GM12892 (cell line): Measurements from ENCODE around the gene NOPCHAP1.
A peak's percentile ranks its signal among the peaks of the same experiment; 100 is the strongest.
"Not testable (repeated sequence)": the region's sequence is repeated elsewhere in the genome, so short reads cannot be mapped to it uniquely, and the experiment has no call there.

ENCODE experiments used
- DNase-seq: peaks from one replicate; pipeline ENCODE4 v3.0.0; 2011; ENCODE audit not compliant: insufficient read length
- FAIRE-seq: peaks from 2 replicates; lab custom pipeline; 2011; peaks lifted over from hg19 to GRCh38; lab: Jason Lieb, UNC
- POLR2A ChIP-seq: IDR thresholded peaks from 2 replicates; pipeline ENCODE4 v1.6.1; 2011; ENCODE audit warnings: low read depth, low read length, control low read depth
- POLR2AphosphoS5 ChIP-seq: IDR thresholded peaks from 2 replicates; pipeline ENCODE4 v1.6.1; 2011; ENCODE audit warnings: low read depth, low read length, control low read depth
- TAF1 ChIP-seq: IDR thresholded peaks from 2 replicates; pipeline ENCODE4 v1.6.1; 2011; ENCODE audit warnings: low read depth, mild to moderate bottlenecking, control low read depth, low read length, borderline replicate concordance

NOPCHAP1 gene

DNA sequence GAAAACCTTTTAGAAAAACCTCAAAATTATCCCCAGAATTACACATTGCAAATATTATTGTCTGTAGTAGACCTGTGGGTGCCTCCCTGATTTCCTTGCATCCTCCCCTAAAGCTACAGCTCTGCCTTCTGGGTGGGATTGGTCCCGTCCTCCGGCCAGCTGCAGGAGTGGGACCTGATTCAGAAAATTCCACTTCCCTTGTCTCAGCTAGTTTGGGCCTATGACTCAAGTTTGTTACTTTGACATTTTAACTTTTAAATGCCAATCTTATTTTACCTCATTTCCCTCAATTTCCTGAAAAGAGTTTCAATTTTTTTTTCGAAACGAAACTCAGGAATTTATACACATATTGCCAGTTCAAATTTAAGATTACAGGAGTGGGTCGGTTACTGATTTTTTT lies 14.8 kb upstream of the NOPCHAP1 start:
- TF ChIP-seq TAF1 (no peak), POLR2A (no peak), POLR2AphosphoS5 (no peak)
- no peak for FAIRE-seq
- DNase-seq, result no peak

DNA sequence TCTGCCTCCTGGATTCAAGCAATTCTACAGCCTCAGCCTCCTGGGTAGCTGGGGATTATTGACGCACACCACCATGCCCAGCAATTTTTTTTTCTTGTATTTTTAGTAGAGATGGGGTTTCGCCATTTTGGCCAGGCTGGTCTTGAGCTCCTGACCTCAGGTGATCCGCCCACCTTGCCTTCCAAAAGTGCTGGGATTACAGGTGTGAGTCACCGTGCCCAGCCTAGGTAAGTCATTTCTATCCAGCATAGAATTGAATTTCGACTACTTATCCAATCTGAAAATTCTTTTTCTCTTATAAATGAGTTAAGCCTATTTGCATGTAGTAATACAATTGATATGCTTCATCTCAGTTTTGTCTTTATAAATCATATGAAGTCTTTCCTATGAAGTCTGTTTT lies 12.9 kb upstream of the NOPCHAP1 start:
- FAIRE-seq (no peak), DNase-seq (no peak)
- TF ChIP-seq TAF1 (no peak), POLR2A (no peak), POLR2AphosphoS5 (no peak)

DNA sequence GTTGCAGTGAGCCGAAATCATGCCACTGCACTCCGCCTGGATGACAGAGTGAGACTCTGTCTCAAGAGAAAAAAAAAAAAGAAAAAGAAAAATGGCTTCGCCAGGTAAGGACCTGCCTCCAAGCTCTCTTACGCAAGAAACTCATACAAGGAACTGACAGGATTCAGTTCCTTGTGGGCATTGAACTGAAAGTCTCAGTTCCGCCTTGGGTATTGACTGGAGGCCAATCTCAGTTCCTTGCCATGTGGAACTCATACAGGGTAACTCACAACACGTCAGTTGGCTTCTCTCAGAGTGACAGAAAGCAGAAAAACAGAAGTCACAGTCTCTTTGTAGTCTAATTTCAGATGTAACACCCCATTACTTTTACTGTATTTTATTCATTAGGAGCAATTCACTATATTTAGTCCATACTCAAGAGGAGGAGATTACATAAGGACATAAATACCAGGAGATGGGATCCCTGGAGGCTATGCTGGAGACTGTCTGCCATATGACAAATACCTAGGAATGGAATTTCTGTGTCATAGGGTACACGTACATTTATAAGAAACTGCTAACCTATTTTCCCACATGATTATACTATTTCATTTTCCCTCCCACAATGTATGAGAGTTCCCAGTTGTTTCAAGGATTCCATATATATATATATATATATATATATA lies 11.4 kb upstream of the NOPCHAP1 start:
- no peak for TF ChIP-seq POLR2A
- TF ChIP-seq POLR2AphosphoS5, result no peak
- TF ChIP-seq TAF1, result no peak
- peak; percentile 92 for FAIRE-seq
- peak; percentile 34 for DNase-seq

DNA sequence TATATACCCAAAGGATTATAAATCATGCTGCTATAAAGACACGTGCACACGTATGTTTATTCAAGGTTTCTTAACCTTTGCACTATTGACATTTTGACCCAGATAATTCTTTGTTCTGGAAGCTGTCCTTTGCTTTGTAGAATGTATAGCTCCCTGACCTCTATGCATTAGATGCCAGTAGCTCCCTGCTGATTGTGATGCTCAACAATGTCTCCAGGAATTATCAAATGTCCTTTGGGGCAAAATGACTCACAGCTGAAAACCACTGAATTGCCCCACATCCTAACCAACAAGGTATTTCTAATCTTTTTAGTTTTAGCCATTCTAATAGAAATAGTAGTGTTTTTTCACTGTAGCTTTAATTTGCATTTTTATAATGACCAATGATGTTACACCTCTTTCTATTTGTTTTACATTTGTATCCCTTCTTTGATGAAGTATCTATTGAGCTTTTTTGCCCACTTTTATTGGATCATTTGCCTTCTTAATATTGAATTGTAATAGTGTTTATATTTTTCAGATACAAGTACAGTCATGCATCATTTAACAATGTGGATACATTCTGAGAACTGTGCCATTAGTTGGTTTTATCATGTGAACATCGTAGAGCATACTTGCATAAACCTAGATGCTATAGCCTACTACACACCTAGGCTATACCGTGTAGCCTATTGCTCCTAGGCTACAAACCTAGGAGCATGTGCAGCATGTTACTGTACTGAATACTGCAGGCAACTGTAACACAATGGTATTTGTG lies 10.4 kb upstream of the NOPCHAP1 start:
- TF ChIP-seq POLR2A (no peak), TAF1 (no peak)
- no peak for DNase-seq
- no peak for FAIRE-seq

DNA sequence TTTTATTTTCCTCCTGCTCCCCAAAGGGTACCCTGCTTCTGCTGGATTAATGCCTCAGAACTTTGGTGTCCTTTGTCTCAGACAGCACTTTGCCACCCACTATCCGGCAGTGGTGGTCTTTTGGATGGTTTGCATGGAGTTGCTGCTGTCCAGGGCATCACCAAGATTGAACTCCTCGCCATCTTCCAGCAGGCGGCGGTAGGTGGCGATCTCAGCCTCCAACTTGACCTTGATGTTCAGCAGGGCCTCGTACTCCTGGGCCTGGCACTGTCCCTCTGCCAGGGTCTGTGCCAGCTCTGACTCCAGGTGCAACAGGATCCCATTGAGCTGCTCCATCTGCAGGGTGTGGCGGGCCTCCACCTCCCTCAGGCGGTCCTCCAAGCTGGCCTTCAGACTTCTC lies 9.4 kb upstream of the NOPCHAP1 start:
- DNase-seq, result no peak
- no peak for FAIRE-seq
- TF ChIP-seq TAF1 (no peak), POLR2A (no peak), POLR2AphosphoS5 (no peak)

DNA sequence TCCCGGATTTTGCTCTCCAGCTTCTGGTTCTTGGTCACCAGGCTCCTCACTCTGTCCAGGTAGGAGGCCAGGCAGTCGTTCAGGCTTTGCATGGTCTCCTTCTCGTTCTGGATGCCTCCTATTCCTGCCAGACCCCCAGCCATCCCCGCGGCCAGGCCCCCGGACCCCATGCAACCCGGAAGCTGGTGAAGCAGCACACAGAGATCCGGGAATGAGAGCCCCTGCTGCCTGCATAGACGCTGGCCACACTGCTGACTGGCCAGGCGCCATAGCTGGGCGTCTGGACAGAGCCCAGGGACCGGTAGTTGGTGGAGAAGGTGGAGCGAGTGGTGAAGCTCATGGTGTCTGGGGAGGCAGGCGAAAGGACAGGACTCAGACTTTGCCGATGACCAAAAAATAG lies 8.4 kb upstream of the NOPCHAP1 start:
- not testable (repeated sequence) for DNase-seq, FAIRE-seq

DNA sequence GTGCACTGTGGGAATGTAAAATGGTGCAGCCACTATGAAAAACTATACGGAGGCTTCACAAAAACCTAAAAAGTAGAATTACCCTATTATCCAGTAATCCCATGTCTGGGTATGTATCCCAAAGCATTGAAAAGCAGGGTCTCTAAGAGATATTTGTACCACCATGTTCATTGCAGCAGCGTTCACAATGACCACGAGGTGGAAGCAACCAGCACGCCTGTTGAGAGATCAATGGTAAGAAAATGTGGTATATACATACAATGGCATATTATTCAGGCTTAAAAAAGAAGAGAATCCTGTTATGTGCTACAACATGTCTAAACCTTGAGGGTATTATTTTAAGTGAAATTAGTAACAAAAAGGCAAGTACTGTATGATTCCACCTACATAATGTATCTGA lies 910 bp upstream of the NOPCHAP1 start:
- TF ChIP-seq TAF1 (no peak), POLR2AphosphoS5 (no peak)
- FAIRE-seq, result peak; percentile 86
- no peak for DNase-seq

DNA sequence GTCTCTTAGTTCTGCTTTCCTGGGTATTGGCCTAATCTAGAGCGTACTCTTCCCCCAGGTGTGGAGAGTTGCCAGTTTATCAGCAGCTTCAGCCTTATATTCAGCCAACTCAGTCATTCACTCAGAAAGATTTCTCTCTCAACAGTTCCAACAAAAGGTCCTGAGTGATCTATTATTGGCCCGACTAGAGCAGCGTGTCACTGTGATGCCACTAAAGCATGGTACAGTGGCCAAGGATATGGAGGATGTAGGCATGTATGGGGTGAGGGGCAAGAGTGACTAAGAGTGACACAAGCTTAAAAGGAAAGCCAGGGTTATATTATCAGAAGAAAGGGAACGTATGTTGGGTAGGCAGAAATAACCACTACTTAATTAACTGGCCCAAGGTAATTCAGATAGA lies 4.8 kb downstream of the NOPCHAP1 start:
- no peak for TF ChIP-seq POLR2AphosphoS5
- no peak for TF ChIP-seq TAF1
- TF ChIP-seq POLR2A, result no peak
- FAIRE-seq (no peak), DNase-seq (no peak)

DNA sequence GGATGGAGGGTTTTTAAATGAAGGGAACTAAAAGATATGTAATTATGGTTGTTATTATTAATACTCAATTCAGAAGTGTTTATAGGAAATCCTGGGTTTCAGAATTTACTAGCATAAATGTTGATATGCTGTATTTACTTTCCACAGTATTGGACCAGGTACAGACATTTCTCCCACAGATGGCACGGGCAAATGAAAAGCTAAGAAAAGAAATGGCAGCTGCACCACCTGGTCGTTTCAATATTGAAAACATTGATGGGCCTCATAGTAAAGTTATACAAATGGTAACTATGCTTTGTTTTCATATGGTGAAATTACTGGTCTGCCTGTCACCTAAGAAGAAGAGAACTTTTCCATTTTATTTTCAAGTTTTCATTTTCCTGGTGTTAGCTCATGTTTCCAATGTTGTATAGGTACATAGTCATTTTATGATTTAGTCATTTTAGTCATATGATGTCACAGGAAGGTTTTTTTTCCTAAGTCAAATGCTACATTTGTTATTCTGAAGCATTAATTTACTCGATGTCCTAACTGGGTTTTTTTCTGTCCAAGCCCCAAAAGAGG lies 5.5 kb downstream of the NOPCHAP1 start:
- FAIRE-seq, result peak; percentile 36
- no peak for DNase-seq
- no peak for TF ChIP-seq POLR2AphosphoS5
- no peak for TF ChIP-seq POLR2A
- TF ChIP-seq TAF1, result no peak

DNA sequence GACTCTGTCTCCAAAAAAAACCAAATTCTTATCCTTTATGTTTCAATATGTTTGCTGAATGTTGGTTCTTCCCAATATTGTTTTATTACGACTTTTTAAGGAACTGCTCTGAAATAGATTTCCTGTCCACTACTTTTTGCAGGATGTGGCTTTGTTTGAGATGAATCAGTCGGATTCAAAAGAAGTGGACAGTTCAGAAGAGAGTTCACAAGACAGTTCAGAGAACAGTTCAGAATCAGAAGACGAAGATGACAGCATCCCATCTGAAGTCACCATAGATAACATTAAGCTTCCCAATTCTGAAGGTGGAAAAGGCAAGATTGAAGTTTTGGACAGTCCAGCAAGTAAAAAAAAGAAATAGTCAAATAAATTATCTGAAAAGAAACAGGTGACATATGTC lies 8.2 kb downstream of the NOPCHAP1 start:
- DNase-seq (no peak), FAIRE-seq (no peak)
- TF ChIP-seq POLR2AphosphoS5, result no peak
- TF ChIP-seq TAF1, result no peak
- no peak for TF ChIP-seq POLR2A

DNA sequence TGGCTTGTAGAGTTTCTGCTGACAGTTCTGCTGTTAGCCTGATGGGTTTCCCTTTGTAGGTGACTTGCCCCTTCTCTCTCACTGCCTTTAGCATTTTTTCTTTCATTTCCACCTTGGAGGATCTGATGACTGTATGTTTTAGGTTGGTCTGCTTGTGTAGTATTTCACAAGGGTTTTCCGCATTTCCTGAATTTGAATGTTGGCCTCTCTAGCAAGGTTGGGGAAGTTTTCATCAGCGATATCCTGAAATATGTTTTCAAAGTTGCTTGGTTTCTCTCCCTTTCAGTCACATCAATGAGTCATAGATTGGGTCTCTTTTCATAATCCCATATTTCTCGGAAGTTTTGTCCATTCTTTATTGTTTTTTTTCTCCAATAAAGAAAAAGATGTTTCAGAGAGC lies 11.4 kb downstream of the NOPCHAP1 start:
- DNase-seq, result no peak
- TF ChIP-seq POLR2AphosphoS5, result no peak
- TF ChIP-seq POLR2A, result no peak
- TF ChIP-seq TAF1, result no peak
- no peak for FAIRE-seq

DNA sequence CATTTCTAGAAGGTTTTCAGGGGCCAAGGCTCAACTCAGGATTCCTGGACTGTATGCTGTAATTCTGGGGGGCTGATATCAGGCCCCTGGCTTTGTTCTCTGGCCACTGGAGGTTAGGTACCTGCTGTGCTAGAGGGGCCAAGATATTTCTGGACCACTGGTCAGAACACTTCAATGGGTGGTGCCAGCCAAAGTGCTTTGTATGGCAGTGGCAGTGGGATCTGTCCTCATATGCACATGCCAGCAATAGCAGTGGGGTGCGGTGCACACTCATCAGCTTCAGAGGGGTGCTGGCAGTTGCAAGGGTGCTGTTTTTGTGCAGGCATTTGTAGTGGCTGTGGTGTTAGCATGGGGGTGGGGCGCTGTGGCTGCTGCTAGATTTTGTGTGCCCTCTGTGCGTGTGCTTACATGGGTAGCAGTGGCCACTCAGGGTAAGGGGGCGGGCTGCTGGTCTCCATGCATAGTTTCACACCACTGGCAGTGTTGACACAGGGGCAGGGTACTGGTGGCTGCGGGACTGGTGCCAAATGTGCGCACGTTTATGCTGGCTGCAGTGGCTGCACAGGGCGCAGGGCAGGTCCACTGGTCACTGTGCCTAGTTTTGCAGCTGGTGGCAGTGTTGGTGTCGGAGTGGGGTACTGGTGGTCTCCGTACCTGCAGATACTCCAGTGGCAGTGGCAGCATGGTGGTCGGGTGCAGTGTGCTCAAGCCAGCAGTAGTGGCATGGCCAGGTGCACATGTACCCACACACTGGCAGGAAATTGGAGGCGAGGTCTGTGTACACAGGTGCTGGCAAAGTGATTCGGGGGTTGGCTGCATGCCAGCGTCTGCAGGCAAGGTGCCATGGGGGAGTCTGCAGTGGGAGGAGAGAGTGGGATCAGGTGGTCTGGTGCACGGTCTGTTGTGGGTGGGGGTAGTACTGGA lies 12.6 kb downstream of the NOPCHAP1 start:
- FAIRE-seq (no peak), DNase-seq (no peak)
- TF ChIP-seq POLR2AphosphoS5 (no peak), TAF1 (no peak), POLR2A (no peak)
